Esophagus muscularis mucosa (tissue), 4 donors: ENCODE data around the gene B3GALNT2.

Experiments used
- EP300 ChIP-seq: sonication (generic); formaldehyde crosslinking; IDR thresholded peaks from one replicate; pipeline ENCODE4 v1.6.1; 2017; ENCODE audit warnings: antibody characterized with exemption
- POLR2A ChIP-seq: fragments of 450-650 bp; IDR thresholded peaks from one replicate; pipeline ENCODE4 v1.6.1; 2017; ENCODE audit warnings: antibody characterized with exemption, moderate library complexity, mild to moderate bottlenecking, low read depth
- POLR2AphosphoS5 ChIP-seq, 2 donors: sonication (generic); formaldehyde crosslinking; IDR thresholded peaks; one replicate each; pipeline ENCODE4 v1.6.1; 2017; ENCODE audit warnings: antibody characterized with exemption in 2 of 2
- TF ChIP-seq, protein P1 (sequence below), 3 experiments: fragments of 200-600 bp in 2 of 3; fragments of 450-650 bp in 1 of 3; sonication (generic) in 2 of 3; IDR thresholded peaks; one replicate each; pipeline ENCODE4 v1.5.1; 2017 to 2019; ENCODE audit warnings: antibody characterized with exemption in 3 of 3, mild to moderate bottlenecking in 2 of 3, moderate library complexity in 1 of 3

DNA sequence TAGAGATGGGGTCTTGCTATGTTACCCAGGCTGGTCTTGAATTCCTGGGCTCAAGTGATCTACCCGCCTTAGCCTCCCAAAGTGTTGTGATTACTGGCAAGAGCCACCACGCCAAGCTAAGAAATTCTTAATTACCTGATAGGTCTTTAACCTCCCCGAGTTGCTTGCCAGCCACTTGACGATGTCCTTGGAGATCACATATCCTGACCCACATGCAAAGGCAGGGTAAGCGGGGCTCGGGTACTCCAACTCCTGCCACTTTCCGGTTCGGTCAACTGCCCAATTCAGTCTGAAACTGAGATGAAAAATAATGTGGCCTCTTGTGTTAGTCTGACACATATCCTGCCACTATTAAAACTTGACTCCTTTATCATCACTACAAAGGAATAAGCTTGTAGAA is 50.2 kb downstream of the B3GALNT2 start:
- TF ChIP-seq POLR2A (no peak), POLR2AphosphoS5 (IDR thresholded peaks at IDR 0.05) (no peak), EP300 (no peak)
- TF ChIP-seq, protein P1, sequence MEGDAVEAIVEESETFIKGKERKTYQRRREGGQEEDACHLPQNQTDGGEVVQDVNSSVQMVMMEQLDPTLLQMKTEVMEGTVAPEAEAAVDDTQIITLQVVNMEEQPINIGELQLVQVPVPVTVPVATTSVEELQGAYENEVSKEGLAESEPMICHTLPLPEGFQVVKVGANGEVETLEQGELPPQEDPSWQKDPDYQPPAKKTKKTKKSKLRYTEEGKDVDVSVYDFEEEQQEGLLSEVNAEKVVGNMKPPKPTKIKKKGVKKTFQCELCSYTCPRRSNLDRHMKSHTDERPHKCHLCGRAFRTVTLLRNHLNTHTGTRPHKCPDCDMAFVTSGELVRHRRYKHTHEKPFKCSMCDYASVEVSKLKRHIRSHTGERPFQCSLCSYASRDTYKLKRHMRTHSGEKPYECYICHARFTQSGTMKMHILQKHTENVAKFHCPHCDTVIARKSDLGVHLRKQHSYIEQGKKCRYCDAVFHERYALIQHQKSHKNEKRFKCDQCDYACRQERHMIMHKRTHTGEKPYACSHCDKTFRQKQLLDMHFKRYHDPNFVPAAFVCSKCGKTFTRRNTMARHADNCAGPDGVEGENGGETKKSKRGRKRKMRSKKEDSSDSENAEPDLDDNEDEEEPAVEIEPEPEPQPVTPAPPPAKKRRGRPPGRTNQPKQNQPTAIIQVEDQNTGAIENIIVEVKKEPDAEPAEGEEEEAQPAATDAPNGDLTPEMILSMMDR (IDR thresholded peaks at IDR 0.05), result no peak
